Measurements from ENCODE around the gene CCDC78.
A peak's percentile ranks its signal among the peaks of the same experiment; 100 is the strongest.

The CCDC78 gene

DNA sequence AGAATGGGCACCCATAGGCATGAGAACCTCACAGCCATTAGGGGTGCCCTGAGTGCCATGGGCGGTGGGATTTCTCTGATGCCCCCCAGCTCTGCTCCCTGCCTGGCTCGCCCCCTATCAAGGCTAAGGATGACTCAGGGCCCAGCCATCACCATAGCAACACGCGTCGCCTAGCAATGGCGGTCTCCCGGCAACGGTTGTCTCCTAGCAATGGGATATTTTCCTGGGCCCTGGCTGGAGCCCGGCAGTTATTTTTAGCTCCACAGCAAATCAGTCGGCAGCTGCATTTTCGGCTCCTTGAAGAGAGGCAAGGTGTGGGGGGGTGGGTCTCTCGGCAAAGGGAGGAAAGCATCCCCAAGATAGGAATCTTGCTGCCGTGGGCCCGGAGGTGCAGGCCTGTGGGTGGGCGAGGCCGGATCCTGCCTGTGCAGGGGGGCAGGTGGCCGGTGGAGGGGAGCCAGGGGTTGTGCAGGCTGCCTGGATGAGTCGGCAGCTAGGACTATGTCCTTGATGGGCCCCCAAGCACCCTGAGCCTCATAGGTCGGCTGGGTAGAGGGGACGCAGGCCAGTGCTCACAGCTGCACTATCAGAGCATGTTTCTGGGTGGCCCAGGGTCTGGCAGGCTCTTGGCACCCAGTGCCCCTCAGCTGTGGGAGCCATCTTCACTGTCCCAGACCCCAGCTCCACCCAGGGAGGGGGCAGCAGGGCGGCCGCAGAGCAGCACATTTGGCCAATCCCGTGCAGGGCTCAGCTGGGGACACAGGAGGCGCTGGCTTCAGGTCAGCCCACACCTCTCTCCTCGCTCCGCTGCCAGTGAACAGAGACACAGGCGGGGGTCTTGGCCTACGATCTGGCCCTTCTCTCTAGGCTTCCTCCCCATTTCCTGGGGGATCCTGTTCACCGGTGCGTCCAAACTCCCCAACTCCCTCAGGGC lies 16.4 kb downstream of the CCDC78 start:
- no peak for DNase-seq

GRCh38 chr16:708959-709358 lies 17.3 kb downstream of the CCDC78 start:
- DNase-seq, result no peak

- DNase-seq, result no peak
Observed at GRCh38 chr16:708019-708418, 18.2 kb downstream of the CCDC78 start.

DNA sequence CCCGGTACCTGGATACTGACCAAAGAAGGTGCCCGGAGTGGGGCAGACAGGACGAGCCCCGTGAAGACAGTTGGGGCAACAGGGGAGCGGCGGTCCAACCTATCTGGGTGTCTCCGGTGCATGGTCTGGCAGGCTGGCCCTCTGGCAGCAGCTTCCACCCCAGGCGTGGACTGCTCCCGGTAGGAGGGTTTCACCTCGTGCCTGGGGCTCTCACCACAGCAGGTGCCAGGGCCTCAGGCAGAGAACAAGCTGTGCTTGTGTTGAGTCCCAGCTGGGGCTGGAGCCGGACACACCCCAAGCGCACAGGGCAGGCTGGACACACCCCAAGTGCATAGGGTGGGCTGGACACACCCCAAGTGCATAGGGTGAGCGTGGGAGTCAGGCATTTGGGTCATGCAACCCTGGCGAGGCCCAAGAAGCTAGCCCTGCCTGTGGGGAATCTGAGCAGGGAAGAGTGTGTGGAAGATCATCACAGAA lies 19.1 kb downstream of the CCDC78 start:
- DNase-seq, result no peak

DNA sequence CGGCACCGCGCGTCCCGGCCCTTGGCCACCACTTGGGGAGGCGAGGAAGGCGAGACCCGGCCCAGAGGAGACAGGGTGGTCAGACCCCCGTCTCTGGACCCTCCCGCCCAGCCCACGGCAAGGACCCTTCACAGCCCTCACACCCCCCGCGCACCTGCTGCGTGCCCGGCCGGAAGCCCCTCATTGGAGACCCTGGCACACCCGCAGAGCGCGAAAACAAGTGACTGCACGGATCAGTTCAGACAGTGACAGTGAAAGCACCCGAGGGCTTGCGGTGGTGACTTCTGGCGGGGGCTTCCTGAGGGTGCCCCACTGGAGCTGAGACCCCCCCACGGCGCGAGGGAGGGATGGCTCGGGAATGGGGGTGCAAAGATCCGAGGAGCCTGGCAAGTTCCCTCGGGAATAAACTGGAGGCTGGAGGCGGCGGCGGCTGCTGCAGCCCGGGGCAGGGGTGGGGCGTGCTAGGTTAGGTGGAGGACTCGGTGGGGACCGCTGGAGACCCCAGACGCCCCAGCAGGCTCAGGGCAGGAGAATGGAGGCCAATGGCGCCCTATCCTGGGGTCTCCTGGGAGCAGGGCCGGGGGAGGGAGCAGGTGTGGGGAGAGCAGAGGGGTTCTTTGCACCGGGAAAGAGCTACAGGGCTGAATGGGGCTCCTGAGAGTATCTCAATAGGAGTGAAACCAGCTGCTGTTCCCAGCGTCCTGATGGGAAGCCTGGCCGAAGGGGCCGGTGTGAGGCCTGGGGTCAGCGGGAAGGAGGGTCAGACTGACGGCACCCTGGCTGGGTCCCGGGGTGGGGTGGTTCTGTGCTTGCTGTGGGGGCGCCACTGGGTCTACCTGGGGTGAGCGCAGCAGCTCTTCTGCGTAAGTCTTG lies 19.8 kb downstream of the CCDC78 start:
- DNase-seq, result no peak

DNA sequence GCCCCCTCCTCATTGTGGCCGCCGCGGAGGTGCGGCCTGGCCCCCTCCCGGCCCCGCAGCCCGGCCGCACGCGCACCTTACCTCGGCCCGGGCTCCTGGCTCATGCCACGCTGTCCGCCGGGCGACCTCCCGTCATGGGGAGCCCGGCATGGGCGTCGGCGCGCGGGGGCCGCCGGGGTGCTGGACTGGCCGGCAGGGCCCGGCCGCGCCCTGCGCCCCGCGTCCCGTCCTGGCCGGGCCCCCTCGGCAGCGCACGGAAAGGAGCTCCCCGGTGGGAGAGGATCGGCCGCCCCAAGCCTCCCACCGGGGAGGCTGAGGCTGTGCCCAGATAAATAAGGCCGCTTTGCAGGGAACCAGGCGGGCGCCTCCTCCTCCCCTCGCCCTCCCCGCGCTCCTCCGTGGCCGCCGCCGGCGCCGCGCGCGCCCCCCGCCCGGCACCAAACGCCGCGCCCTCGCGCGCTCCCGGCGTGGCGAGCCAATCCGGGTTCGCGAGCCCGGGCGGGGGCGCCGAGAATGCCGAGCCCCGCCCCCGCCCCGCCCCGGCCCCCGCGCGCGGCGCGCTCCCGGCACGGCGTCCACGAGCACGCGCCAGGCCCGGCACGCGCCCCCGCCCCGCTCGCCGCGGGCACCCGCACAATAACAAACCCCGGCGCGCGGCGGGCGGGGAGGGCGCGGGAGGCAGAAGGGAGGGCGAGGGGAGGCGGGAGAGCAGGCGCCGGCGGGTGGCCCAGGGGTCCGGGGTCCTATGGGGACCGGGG lies 20.6 kb downstream of the CCDC78 start, which contains the start of gene FBXL16:
FBXL16 (minus strand) TSS at position 371 of the 758 bp plus-strand sequence. CDS start 8,396 bp downstream, outside the sequence.
- DNase-seq, result no peak

- no peak for DNase-seq
Observed at GRCh38 chr16:704552-705380, 21.5 kb downstream of the CCDC78 start.

DNA sequence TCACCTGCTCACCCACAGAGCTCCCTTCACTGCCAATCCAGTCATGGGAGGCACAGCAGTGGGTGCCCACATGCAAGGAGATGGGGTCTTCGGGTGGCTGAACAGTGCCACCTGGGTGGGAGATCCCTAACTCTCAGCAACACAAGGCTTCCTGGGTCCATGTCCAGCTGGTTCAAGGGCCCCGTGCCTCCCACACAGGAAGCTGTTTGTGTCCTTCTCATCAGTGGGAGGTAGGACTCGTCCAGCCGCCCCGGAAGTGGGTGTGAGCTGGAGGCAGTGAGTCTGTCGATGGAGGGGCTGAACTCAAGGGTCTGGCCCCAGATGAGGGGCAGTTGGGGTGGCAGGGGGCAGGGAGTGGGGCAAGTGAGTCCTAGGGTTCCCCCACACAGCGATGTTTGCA lies 22.2 kb downstream of the CCDC78 start:
- DNase-seq, result no peak

DNA sequence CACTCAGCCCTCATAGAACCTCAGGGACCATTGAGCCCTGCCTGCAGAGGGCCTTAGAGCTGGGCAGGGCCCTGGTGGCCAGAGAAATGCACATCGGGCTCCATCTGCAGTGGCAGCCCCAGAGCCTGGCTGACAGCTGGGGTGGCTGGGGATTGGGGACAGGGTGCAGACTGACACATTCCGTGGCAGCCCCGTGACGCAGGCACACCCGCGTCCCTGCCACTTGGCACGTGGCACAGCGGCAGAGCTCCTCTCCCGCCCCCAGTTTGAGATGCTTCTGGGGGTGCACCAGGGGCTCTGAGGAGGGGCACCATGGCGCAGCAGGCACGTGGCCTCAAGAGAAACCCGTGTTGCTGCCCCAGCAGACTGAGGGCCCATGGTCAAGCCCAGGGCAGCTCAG lies 22.8 kb downstream of the CCDC78 start:
- DNase-seq, result no peak

- no peak for DNase-seq
Observed at GRCh38 chr16:702341-702740, 23.9 kb downstream of the CCDC78 start.

DNA sequence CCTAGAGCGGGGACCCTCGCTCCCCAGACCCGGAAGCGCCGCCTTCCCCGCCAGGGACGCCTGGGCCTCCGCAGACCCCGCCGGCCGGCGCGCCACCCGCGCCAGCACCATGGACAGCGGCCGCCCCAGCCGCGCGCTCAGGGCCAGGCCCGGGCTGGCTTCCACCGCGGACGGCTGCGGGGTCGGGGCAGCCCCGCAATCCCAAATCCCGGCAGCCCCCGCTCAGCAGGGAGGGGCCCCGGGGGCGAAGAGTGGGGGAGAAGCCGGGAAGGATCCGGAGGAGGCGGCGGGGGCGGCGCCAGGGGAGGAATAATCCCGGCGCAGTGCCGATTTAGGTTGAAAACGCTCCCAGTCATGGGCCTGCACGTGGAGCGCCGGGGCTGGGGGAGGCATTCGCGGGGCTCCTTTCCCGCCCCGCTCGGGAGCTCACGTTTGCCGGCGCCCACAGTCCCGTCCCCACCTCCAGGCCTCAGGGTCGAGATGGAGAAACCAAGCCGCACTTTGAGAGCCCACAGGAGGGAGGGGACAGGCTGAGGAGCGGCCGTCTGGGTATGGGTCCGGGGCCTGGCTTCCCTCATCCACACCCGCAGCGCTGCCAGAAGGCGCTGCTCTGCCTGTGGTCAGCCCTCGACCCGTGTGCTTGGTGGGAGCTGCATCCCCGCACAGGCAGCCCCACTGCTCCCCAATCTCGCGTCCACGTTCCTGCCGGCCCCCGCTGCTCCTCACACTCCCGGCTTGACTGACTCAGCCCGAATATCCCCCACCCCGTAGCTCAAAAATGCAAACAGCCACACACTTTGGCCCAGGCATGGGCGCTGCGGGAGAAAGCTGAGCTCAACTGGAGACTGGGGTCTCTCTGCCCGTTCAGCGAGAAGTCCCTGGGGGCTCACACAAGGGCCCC lies 25.3 kb downstream of the CCDC78 start:
- DNase-seq, result peak; percentile 18

DNA sequence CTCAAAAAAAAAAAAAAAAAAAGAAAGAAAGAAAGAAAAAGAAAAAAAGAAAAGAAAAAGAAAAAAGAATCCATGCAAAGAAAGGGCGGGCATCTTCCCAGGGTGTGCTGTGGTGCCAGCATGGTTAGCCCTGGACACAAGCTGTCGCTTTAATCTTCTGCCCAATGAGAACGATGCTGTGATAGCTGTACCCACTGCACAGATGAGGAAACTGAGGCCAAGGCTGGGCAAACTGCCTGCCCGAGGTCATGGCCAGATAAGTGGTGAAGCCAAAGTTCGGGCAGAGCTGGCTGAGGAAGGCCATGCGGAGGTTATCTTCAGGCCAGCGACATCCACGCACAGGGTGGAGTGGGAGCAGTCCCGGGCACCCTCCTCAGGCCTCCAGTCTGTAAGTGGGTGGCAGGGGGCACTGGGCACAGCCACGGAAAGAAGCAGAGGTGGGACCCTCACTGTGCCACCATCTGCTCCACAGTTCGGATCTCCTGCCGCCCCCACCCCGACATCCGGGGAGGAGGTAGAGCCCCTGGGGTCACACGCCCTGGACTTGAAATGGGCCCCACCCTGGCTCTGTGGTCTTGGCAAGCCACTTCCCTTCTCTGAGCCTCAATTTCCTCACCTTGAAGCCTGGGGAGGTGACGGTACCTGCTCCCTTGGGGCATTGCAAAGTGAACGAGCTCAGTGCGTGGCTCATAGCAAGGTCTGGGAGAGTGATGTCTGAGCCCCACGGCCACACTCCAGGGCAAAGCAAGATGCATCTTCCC lies 27.2 kb downstream of the CCDC78 start:
- DNase-seq, result no peak

DNA sequence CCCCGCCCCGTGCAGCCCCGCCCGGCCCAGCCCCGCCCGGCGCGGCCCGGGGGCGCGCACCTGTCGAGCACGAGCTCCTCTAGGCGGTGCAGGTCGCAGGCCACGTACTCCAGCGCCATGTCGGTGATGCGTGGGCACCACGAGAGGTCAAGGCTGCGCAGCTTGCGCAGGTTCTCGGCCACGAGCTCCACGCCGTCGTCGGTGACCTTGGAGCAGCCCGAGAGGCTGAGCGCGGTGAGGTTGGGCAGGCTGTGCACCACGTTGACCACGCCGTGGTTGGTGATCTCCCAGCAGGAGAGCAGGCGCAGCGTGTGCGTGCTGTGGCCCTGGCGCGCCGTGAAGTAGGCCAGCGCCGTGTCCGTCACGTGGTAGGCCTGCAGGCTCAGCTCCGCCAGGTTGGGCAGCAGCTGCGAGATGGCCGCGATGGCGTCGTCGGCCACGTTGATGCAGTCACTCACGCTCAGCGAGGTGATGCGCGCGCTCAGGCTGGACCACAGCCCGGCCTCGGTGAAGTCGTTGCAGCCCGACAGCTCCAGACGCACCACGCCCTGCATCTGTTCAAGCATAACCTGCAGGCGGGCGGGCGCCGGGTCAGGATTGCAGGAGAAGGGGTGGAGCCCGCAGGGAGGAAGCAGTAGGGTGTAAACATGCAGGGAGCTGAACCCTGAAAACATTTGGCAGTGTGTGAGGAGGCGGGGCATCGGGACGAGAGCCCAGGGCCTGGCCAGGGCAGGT lies 30.7 kb downstream of the CCDC78 start:
- DNase-seq, result peak; percentile 39

- DNase-seq, result no peak
Observed at GRCh38 chr16:694863-695354, 31.3 kb downstream of the CCDC78 start.

GRCh38 chr16:694187-694862 lies 31.9 kb downstream of the CCDC78 start:
- DNase-seq, result no peak

- DNase-seq, result peak; percentile 30
Observed at GRCh38 chr16:693766-694165, 32.5 kb downstream of the CCDC78 start.

GRCh38 chr16:693364-693763 lies 32.9 kb downstream of the CCDC78 start:
- DNase-seq, result no peak
